ENCODE data around the gene NHSL1. TPM values are rescaled to one million over a fixed set of nuclear protein-coding genes. Genes with fewer than 3 reads are reported as not detected.

Gene NHSL1
- total RNA-seq, 4 donors from 2014 or later, result 5.4 to 24.3 (median 22.2) TPM

- no peak for TF ChIP-seq CTCF (IDR thresholded peaks at IDR 0.05; ENCODE audit: low read depth)
These were observed 40.6 kb upstream of the NHSL1 start for GRCh38 chr6:138539876-138540275.

- no peak for TF ChIP-seq CTCF (IDR thresholded peaks at IDR 0.05; ENCODE audit: low read depth)
These were observed 39.2 kb upstream of the NHSL1 start for GRCh38 chr6:138538390-138539031.

GRCh38 chr6:138537106-138537505, 37.8 kb upstream of the NHSL1 start:
- TF ChIP-seq CTCF (IDR thresholded peaks at IDR 0.05; ENCODE audit: low read depth), result no peak

- TF ChIP-seq CTCF (IDR thresholded peaks at IDR 0.05; ENCODE audit: low read depth), result no peak
These were observed 36.6 kb upstream of the NHSL1 start for GRCh38 chr6:138535728-138536455.

GRCh38 chr6:138533667-138534066, 34.4 kb upstream of the NHSL1 start:
- no peak for TF ChIP-seq CTCF (IDR thresholded peaks at IDR 0.05; ENCODE audit: low read depth)

- TF ChIP-seq CTCF (IDR thresholded peaks at IDR 0.05; ENCODE audit: low read depth), result no peak
These were observed 32.1 kb upstream of the NHSL1 start for GRCh38 chr6:138531387-138531786.

GRCh38 chr6:138529478-138529877, 30.2 kb upstream of the NHSL1 start:
- TF ChIP-seq CTCF (IDR thresholded peaks at IDR 0.05; ENCODE audit: low read depth), result no peak
